GM12873 (cell line): ENCODE data around the gene MAPRE2.

Experiments
- CTCF ChIP-seq: IDR thresholded peaks from 2 replicates; pipeline ENCODE4 v1.5.1; 2012; ENCODE audit warnings: low read depth, mild to moderate bottlenecking, moderate library complexity, low read length, control low read depth; ENCODE audit not compliant: insufficient read depth; ENCODE audit errors: missing control alignments

The MAPRE2 gene

DNA sequence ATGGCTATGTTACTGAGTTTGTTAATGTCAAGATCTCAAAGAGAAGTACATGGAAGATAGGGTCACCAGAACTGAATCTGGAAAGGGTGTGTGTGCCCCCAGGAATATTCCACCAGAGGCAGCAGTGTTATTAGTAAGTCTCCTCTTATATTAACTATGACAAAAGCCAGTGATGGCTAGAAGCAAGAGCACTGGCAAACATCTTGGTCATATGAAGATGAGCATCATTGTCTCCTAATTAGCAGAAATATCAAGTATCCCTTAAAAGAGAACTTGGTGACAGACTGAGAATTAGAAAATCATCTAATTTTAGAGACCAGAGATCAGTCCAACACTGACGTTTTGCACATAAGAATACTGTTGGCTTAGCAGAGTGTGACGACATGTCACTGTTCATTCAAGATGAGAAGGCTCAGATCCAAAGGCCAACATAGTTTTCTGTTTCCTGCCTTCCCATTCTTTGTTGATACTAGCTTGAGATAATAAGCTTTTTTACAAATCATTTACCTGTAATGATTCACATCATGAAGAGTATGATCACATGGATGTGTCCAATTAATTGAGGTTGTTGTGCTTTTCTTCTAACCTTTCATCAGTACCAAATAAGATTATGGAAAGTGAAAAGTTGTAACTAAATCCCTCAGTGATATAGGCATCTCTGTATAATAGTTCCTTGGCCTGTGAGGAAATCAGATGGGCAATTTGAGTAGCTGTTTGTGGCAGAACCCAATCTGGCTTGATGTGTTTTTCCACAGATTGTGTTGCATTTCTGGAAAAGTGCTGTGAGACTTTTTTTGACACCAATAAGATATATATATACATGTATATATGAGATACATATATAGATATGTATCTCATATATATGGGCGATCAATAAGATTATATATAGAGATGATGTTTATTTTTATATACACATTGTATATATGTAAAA, 44.5 kb downstream of the MAPRE2 start:
- TF ChIP-seq CTCF: no peak

DNA sequence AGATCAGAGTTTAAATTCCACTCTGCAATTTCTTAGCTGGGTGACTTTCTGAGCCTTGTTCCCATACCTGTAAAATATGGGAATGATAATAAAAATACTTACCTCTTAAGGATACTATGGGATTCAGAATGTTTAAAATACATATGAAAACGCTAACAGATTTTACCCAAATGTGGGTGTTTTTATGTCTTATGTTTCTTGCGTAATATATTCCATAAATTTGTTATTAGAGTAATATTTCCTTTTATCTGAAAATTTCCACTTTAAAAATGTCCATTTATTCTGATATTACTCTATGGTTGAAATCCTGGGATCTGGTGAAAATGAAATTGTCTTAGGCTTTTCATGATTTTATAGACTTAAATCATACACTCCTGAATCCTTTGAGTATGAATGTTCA, 45.5 kb downstream of the MAPRE2 start:
- no peak for TF ChIP-seq CTCF

DNA sequence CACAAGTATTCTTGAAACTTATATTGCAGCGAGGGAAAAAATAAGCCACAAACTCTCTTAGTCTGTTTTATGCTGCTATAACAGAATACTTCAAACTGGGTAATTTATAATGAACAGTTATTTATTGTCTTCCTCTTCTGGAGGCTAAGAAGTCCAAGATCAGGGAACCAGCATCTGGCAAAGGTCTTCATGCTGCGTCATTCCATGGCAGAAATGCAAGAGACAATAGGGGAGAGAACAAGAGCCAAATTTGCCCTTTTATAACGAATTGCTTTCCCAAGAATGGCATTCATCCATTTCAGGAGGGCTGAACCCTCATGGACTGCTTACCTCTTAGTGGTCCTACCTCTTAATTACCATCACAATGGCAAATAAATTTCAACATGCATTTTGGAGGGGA, 46.5 kb downstream of the MAPRE2 start:
- TF ChIP-seq CTCF: no peak

GRCh38 chr18:35088921-35089320, 47.7 kb downstream of the MAPRE2 start:
- TF ChIP-seq CTCF: no peak

DNA sequence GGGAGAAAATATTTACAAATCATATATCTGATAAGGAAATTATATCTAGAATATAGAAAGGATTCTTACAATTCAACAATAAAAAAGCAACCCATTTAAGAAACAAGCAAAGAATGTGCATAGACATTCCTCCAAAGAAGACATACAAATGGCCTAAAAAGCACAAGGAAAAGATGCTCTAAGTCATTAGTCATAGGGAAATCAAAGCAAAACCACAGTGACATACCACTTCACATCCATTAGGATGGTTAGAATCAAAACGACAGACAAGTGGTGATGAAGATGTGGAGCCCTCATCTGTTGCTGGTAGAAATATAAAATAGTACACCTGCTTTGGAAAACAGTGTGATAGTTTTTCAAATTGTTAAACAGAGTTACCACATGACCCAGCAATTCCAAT, 48.2 kb downstream of the MAPRE2 start:
- no peak for TF ChIP-seq CTCF

DNA sequence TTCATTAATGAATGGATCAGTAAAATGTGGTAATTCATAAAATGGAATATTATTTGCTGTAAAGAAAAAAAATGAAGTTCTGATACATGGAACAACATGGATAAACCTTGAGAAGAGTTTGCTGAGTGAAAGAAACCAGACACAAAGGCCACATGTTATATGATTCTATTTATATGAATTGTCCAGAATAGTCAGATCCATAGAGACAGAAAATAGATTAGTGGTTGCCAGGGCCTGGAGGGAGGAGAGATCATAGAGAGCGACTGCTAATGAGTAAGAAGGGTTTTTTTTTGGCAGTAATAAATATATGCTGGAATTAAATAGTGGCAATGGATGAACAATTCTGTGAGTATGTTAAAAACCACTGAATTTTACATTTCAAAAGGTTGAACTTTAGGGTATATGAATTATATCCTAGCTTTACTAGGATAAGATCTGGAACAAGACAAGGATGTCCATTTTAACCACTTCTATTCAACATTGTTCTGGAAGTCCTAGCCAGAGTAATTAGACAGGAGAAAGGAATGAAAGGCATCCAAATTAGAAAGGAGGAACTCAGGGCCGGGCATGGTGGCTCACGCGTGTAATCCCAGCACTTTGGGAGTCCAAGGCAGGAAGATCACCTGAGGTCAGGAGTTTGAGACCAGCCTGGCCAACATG, 48.8 kb downstream of the MAPRE2 start:
- TF ChIP-seq CTCF: no peak

DNA sequence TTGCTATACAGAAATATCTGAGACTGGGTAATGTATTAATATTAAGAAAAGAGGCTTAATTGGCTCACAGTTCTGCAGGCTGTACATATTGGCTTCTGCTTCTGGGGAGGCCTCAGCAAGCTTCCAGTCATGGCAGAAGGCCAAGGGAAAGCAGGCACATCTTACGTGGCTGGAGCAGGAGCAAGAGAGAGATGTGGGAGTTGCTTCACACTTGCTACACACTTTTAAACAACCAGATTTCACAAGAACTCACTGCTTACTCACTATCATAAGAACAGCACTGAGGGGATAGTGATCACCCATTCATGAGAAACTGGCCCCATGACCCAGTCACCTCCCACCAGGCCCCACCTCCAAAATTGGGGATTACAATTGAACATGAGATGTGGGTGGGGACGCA, 50.6 kb downstream of the MAPRE2 start:
- no peak for TF ChIP-seq CTCF
